Keratinocyte (primary cell): Measurements from ENCODE around the gene HLF.

ENCODE experiments used
- EZH2 ChIP-seq: IDR thresholded peaks from one replicate; pipeline ENCODE4 v1.6.1; 2012; ENCODE audit warnings: inconsistent platforms, mild to moderate bottlenecking, low read length, moderate library complexity
- TF ChIP-seq, protein P1 (sequence below), 3 experiments: IDR thresholded peaks in 1 of 3; conservative IDR thresholded peaks in 1 of 3; optimal IDR thresholded peaks in 1 of 3; 2 replicates in 2 of 3; 3 replicates in 1 of 3; pipeline versions ENCODE3 to v1.5.1; 2011; ENCODE audit warnings: low read length in 3 of 3, mild to moderate bottlenecking in 3 of 3, moderate library complexity in 2 of 3, control low read depth in 1 of 3, inconsistent platforms in 1 of 3; ENCODE audit not compliant: insufficient read depth in 2 of 3; ENCODE audit errors: extremely low read depth in 1 of 3

DNA sequence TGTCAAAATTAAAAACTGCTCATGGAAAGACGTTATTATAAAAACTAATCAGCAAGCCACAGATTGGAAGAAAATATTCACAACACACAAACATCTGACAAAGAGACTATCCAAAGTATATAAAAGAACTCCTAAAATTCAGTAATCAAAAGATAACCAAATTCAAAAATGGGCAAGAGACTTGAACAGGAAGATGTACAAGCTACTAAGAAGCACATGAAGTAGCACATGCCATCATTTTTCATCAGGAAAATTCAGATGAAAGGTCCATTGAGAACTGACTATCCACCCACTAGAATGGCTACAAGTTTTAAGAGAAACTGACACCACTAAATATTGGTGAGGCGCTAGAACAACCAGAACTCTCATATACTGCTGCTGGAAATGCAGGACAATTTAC lies 3.4 kb upstream of the HLF start:
- TF ChIP-seq, protein P1, sequence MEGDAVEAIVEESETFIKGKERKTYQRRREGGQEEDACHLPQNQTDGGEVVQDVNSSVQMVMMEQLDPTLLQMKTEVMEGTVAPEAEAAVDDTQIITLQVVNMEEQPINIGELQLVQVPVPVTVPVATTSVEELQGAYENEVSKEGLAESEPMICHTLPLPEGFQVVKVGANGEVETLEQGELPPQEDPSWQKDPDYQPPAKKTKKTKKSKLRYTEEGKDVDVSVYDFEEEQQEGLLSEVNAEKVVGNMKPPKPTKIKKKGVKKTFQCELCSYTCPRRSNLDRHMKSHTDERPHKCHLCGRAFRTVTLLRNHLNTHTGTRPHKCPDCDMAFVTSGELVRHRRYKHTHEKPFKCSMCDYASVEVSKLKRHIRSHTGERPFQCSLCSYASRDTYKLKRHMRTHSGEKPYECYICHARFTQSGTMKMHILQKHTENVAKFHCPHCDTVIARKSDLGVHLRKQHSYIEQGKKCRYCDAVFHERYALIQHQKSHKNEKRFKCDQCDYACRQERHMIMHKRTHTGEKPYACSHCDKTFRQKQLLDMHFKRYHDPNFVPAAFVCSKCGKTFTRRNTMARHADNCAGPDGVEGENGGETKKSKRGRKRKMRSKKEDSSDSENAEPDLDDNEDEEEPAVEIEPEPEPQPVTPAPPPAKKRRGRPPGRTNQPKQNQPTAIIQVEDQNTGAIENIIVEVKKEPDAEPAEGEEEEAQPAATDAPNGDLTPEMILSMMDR (optimal IDR thresholded peaks at IDR 0.05 in 1 of 3, IDR thresholded peaks at IDR 0.05 in 1 of 3, conservative IDR thresholded peaks at IDR 0.05 in 1 of 3; ENCODE audit: extremely low read depth in 1 of 3, insufficient read depth in 2 of 3, low read length in 3 of 3) = no peak
- no peak for TF ChIP-seq EZH2
